Tibial nerve (tissue), 4 donors: ENCODE results near the gene PRUNE2. TPM values are rescaled to one million over a fixed set of nuclear protein-coding genes. Genes with fewer than 3 reads are reported as not detected.

Experiments used
- DNase-seq, 2 donors: peaks; one replicate each; pipeline ENCODE4 v3.0.0-alpha.2; 2019; ENCODE audit warnings: low spot score in 2 of 2
- H3K27ac ChIP-seq, 4 donors: fragments of 200-600 bp; sonication (generic) in 3 of 4; one replicate each; pipeline ENCODE4 v1.5.1; 2017 to 2019; ENCODE audit warnings: mild to moderate bottlenecking in 1 of 4
- H3K27me3 ChIP-seq, 2 donors: fragments of 200-600 bp; sonication (generic) in 1 of 2; one replicate each; pipeline versions ENCODE4 v1.5.1 to v1.6.0; 2017 to 2019
- H3K36me3 ChIP-seq, 3 donors: fragments of 200-600 bp; sonication (generic); one replicate each; pipeline ENCODE4 v1.5.1; 2018 to 2019
- H3K4me1 ChIP-seq, 4 donors: fragments of 200-600 bp; sonication (generic) in 3 of 4; one replicate each; pipeline ENCODE4 v1.5.1; 2017 to 2019
- H3K4me3 ChIP-seq, 4 donors: fragments of 200-600 bp; sonication (generic) in 3 of 4; one replicate each; pipeline ENCODE4 v1.5.1; 2017 to 2019; ENCODE audit warnings: mild to moderate bottlenecking in 1 of 4, moderate library complexity in 1 of 4
- H3K9me3 ChIP-seq, 4 donors: fragments of 200-600 bp; sonication (generic) in 3 of 4; one replicate each; pipeline ENCODE4 v1.5.1; 2017 to 2019
- EP300 ChIP-seq, 2 donors: sonication (generic); formaldehyde crosslinking; IDR thresholded peaks; one replicate each; pipeline ENCODE4 v1.6.1; 2017; ENCODE audit warnings: antibody characterized with exemption in 2 of 2, mild to moderate bottlenecking in 1 of 2
- POLR2A ChIP-seq, 2 donors: fragments of 450-650 bp; IDR thresholded peaks; one replicate each; pipeline ENCODE4 v1.6.1; 2017; ENCODE audit warnings: antibody characterized with exemption in 2 of 2, mild to moderate bottlenecking in 2 of 2, moderate library complexity in 2 of 2
- WGBS, 2 donors: methylation state at CpG; one replicate each; pipeline ENCODE4 v1.1.5; 2018; 5-methylcytosine and 5-hydroxymethylcytosine counted together
- total RNA-seq, 4 donors: library from RNA; depleted of rRNA; stranded (reverse); fragments of >200 nt; gene quantifications; one replicate each; pipeline ENCODE4 v1.1.0, GENCODE V29; 2016
- TF ChIP-seq, protein P1 (sequence below), 5 experiments: fragments of 200-600 bp in 3 of 5; fragments of 450-650 bp in 2 of 5; sonication (generic) in 3 of 5; IDR thresholded peaks; one replicate each; pipeline ENCODE4 v1.5.1; 2016 to 2019; ENCODE audit warnings: antibody characterized with exemption in 5 of 5, mild to moderate bottlenecking in 3 of 5, moderate library complexity in 2 of 5

PRUNE2 gene
- total RNA-seq, 4 donors from 2014 or later = 23.2 to 50.4 (median 24.2) TPM

DNA sequence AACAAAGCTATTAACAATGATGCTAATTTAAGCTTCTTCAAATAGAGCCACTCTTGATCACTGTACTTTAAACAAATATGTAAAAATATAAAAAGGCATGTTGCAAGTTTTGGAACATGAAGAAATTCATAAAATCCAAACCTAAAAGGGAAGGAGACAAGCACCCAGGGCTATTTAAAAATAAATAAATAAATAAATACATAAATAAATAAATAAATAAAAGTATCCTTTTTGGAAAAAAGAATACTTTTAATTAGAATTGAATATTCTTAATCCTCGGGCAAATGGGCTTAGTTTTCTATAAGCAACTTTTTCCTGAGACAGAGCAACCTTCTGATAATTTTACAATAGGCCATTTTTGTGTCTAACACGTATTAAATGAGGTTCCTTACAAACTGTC, 289.1 kb downstream of the PRUNE2 start:
- H3K36me3 ChIP-seq = no peaks in the 10 kb centered on the region
- H3K9me3 ChIP-seq = no peaks in the 10 kb centered on the region
- WGBS, 2 donors = 76 to 83% methylated on average over 2 of the region's 2 CpGs
- H3K4me1 ChIP-seq = peaks cover 0 to 43% (median 8%) of the 10 kb centered on the region in 4 donors
- no peak overlapping the region for H3K4me3 ChIP-seq
- no peaks in the 10 kb centered on the region for H3K27me3 ChIP-seq
- TF ChIP-seq, protein P1, sequence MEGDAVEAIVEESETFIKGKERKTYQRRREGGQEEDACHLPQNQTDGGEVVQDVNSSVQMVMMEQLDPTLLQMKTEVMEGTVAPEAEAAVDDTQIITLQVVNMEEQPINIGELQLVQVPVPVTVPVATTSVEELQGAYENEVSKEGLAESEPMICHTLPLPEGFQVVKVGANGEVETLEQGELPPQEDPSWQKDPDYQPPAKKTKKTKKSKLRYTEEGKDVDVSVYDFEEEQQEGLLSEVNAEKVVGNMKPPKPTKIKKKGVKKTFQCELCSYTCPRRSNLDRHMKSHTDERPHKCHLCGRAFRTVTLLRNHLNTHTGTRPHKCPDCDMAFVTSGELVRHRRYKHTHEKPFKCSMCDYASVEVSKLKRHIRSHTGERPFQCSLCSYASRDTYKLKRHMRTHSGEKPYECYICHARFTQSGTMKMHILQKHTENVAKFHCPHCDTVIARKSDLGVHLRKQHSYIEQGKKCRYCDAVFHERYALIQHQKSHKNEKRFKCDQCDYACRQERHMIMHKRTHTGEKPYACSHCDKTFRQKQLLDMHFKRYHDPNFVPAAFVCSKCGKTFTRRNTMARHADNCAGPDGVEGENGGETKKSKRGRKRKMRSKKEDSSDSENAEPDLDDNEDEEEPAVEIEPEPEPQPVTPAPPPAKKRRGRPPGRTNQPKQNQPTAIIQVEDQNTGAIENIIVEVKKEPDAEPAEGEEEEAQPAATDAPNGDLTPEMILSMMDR (IDR thresholded peaks at IDR 0.05) = no peak
- TF ChIP-seq POLR2A (IDR thresholded peaks at IDR 0.05) (no peak), EP300 (IDR thresholded peaks at IDR 0.05) (no peak)
- DNase-seq = no peak
- no peak overlapping the region for H3K27ac ChIP-seq

DNA sequence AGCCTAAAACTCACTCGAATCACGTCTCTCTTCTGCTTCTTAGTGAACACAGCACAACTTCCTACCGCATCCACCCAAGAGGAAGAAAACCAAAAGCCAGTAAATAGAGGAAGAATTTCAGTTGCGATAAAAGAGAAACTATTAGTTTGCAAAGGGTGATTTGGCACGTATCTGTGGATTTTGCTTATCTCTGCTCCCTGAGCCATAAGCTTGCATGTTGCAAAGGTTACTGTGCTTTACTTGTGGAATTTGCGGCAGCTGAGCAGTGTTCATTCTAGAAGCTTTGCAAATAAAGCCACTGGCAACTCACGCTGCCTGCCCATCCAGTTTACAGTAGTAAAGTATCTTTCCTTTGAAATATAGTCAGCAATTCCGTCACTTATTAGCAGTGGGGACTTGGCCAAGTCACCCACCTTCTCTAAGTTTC, 290.7 kb downstream of the PRUNE2 start:
- DNase-seq = no peak
- WGBS, 2 donors = 65 to 77% methylated on average over 8 of the region's 8 CpGs
- no peaks in the 10 kb centered on the region for H3K36me3 ChIP-seq
- peak overlapping the region in 1 of 4 donors; percentile 56 for H3K27ac ChIP-seq
- H3K4me1 ChIP-seq = peaks cover 0 to 41% (median 8%) of the 10 kb centered on the region in 4 donors
- H3K27me3 ChIP-seq = no peaks in the 10 kb centered on the region
- H3K4me3 ChIP-seq = peak overlapping the region in 1 of 4 donors; percentile 19
- no peaks in the 10 kb centered on the region for H3K9me3 ChIP-seq
- TF ChIP-seq EP300 (IDR thresholded peaks at IDR 0.05) = no peak
- TF ChIP-seq POLR2A (IDR thresholded peaks at IDR 0.05) = no peak
- TF ChIP-seq, protein P1 (IDR thresholded peaks at IDR 0.05) = no peak

DNA sequence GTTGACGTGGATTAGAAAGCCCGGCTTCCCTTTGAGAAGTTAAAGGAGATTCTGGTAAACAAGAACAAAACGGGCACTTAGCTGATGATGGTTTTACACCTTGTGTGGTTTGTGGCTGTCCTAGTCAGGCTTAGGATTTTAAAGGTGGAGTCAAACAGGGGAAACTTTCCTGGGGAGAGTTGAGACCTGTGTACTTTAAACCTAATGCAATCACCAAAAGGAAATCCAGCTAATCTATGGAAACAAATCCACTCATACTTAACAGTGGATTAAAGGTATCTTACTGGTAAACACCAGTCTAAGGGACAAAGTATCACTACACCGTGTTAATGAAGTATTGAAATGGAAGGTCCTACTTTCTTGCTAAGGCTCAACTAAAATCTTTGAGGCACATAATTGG, 291.9 kb downstream of the PRUNE2 start:
- H3K4me3 ChIP-seq = no peak overlapping the region
- H3K36me3 ChIP-seq = no peaks in the 10 kb centered on the region
- no peak for DNase-seq
- H3K9me3 ChIP-seq = no peaks in the 10 kb centered on the region
- WGBS, 2 donors = 91 to 93% methylated on average over 4 of the region's 4 CpGs
- H3K4me1 ChIP-seq = peaks cover 0 to 37% (median 11%) of the 10 kb centered on the region in 4 donors
- no peaks in the 10 kb centered on the region for H3K27me3 ChIP-seq
- TF ChIP-seq EP300 (IDR thresholded peaks at IDR 0.05) (no peak), POLR2A (IDR thresholded peaks at IDR 0.05) (no peak)
- TF ChIP-seq, protein P1 (IDR thresholded peaks at IDR 0.05) = no peak
- no peak overlapping the region for H3K27ac ChIP-seq

DNA sequence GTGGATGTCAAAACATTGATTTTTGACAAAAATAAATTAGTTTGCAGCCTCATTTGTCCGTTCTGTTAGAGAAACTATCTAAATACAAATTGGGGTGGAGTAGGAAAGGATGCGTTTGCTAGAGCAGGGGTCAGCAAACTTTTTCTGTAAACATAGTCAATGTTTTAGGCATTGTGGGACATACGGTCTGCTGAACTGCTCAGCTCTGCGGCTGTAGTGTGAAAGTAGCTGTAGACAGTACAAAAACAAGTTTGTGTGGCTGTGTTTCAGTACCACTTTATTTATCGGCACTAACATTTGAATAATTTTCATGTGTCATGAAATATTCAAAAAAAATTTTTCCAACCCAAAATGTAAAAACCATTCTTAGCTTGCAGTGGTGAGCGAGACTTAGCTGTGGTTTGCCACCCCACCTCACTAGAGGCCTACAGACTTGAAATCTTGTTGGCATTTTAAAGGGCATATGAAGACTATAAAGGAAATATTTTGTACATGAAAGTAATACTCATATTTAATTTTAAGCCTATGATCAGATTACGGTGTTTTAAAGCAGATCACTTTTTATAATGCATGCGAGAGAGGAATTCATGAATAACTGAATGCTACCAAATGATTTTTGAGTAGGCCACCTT, 292.6 kb downstream of the PRUNE2 start:
- H3K4me1 ChIP-seq = peaks cover 0 to 31% (median 10%) of the 10 kb centered on the region in 4 donors
- 90 to 93% methylated on average over 8 of the region's 8 CpGs for WGBS, 2 donors
- no peaks in the 10 kb centered on the region for H3K9me3 ChIP-seq
- TF ChIP-seq EP300 (IDR thresholded peaks at IDR 0.05) (no peak), POLR2A (IDR thresholded peaks at IDR 0.05) (no peak)
- TF ChIP-seq, protein P1 (IDR thresholded peaks at IDR 0.05) = no peak
- no peaks in the 10 kb centered on the region for H3K36me3 ChIP-seq
- no peak for DNase-seq
- no peaks in the 10 kb centered on the region for H3K27me3 ChIP-seq
- no peak overlapping the region for H3K27ac ChIP-seq
- no peak overlapping the region for H3K4me3 ChIP-seq

DNA sequence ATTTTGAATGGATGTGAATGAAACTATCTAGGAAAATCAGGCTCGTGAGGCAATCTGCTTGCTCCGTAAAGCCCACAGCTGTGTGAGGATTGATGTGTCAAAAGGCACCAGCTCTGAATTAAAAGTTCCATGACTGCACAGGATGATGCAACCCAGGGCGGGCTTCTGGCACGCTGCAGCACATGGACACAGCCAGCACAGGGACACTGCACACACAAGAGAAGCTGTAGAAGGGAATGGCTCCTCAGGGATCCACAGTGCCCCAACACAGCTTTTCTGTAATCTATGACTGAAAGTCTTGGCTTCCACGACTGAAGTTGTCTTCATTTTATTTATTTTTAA, 295.9 kb downstream of the PRUNE2 start:
- Histone ChIP-seq H3K4me1 (peaks cover 0 to 19% (median 9%) of the 10 kb centered on the region in 4 donors), H3K27me3 (no peaks in the 10 kb centered on the region), H3K27ac (peak overlapping the region in 2 of 4 donors; percentile 2 to 42), H3K9me3 (no peaks in the 10 kb centered on the region), H3K4me3 (no peak overlapping the region), H3K36me3 (no peaks in the 10 kb centered on the region)
- peak; percentile 62 to 82 for DNase-seq
- no peak for TF ChIP-seq POLR2A (IDR thresholded peaks at IDR 0.05)
- peak in 1 of 2 donors; percentile 84 for TF ChIP-seq EP300 (IDR thresholded peaks at IDR 0.05)
- 17 to 23% methylated on average over 5 of the region's 5 CpGs for WGBS, 2 donors
